ENCODE measurements around the gene RASGRP2.

- TF ChIP-seq REST (tag by site-specific recombination; IDR thresholded peaks at IDR 0.05) (no peak), ZNF221 (tag by site-specific recombination; IDR thresholded peaks at IDR 0.05; ENCODE audit: borderline replicate concordance) (no peak), ZNF530 (tag by site-specific recombination; IDR thresholded peaks at IDR 0.05; ENCODE audit: low read depth) (no peak), ZNF274 (IDR thresholded peaks at IDR 0.05; ENCODE audit: low read length) (no peak), ZNF274 (tag by site-specific recombination; IDR thresholded peaks at IDR 0.05; ENCODE audit: borderline replicate concordance) (no peak), ZNF514 (tag by site-specific recombination; IDR thresholded peaks at IDR 0.05) (no peak), ZFP41 (tag by site-specific recombination; IDR thresholded peaks at IDR 0.05; ENCODE audit: borderline replicate concordance) (no peak), ZNF660 (tag by site-specific recombination; IDR thresholded peaks at IDR 0.05) (no peak), CTCF (tag by site-specific recombination; IDR thresholded peaks at IDR 0.05) (no peak)
Observed at GRCh38 chr11:64705501-64705900, 38.4 kb downstream of the RASGRP2 start.

Measured in HEK293 (cell line).